ENCODE measurements around the gene HSF5.

HSF5 gene

GRCh38 chr17:58521680-58522079 is 33.5 kb upstream of the HSF5 start:
- 96% methylated on average over 10 of the region's 10 CpGs for WGBS
- Histone ChIP-seq H3K4me1 (ENCODE audit: control insufficient read depth, insufficient read depth, low read depth, low read length) (peaks cover 16% of the 10 kb centered on the region), H2AFZ (ENCODE audit: low read depth, low read length) (no peak overlapping the region), H3K9me3 (ENCODE audit: control insufficient read depth, low read length) (no peaks in the 10 kb centered on the region), H3K36me3 (ENCODE audit: control insufficient read depth in 1 of 2, insufficient read depth in 2 of 2, low read depth in 1 of 2, low read length in 2 of 2) (no peaks in the 10 kb centered on the region), H3K4me2 (ENCODE audit: low read length, poor library complexity, severe bottlenecking) (no peak overlapping the region), H3K4ac (ENCODE audit: low read depth in 1 of 2, low read length in 2 of 2) (peak overlapping the region in 1 of 2 experiments; percentile 37), H4K8ac (ENCODE audit: low read length) (no peak overlapping the region), H3K14ac (ENCODE audit: low read length in 2 of 2) (no peak overlapping the region), H3K18ac (ENCODE audit: low read depth in 1 of 2, low read length in 2 of 2) (no peak overlapping the region), H2BK5ac (ENCODE audit: low read depth, low read length, poor library complexity, severe bottlenecking) (no peak overlapping the region), H2AK5ac (ENCODE audit: low read length, severe bottlenecking) (no peak overlapping the region), H4K91ac (ENCODE audit: low read length) (no peak overlapping the region), H3K23ac (ENCODE audit: low read length in 2 of 2) (no peak overlapping the region), H3K79me1 (replicated peaks; ENCODE audit: low read length, poor library complexity, severe bottlenecking) (no peaks in the 10 kb centered on the region), H3K27me3 (ENCODE audit: control insufficient read depth in 1 of 2, insufficient read depth in 1 of 2, low read length in 2 of 2) (peaks cover 0 to 10% of the 10 kb centered on the region in 2 experiments), H3K4me3 (ENCODE audit: insufficient read depth in 1 of 2, low read depth in 1 of 2, low read length in 2 of 2) (no peak overlapping the region), H2BK12ac (ENCODE audit: low read length in 2 of 2) (no peak overlapping the region), H2BK120ac (ENCODE audit: low read depth, low read length) (no peak overlapping the region), H3K9ac (ENCODE audit: low read length) (no peak overlapping the region), H3K27ac (ENCODE audit: low read length, poor library complexity, severe bottlenecking) (no peak overlapping the region), H2BK15ac (ENCODE audit: low read depth, poor library complexity, severe bottlenecking) (no peak overlapping the region)
- DNase-seq, result no peak

- Histone ChIP-seq H4K91ac (ENCODE audit: low read length) (no peak overlapping the region), H2BK5ac (ENCODE audit: low read depth, low read length, poor library complexity, severe bottlenecking) (no peak overlapping the region), H3K4me3 (ENCODE audit: insufficient read depth in 1 of 2, low read depth in 1 of 2, low read length in 2 of 2) (no peak overlapping the region), H3K14ac (ENCODE audit: low read length in 2 of 2) (no peak overlapping the region), H2BK120ac (ENCODE audit: low read depth, low read length) (no peak overlapping the region), H3K4me1 (ENCODE audit: control insufficient read depth, insufficient read depth, low read depth, low read length) (peaks cover 14% of the 10 kb centered on the region), H2BK12ac (ENCODE audit: low read length in 2 of 2) (peak overlapping the region; percentile 20 to 51), H3K23ac (ENCODE audit: low read length in 2 of 2) (peak overlapping the region in 1 of 2 experiments; percentile 9), H3K9me3 (ENCODE audit: control insufficient read depth, low read length) (no peaks in the 10 kb centered on the region), H2AFZ (ENCODE audit: low read depth, low read length) (no peak overlapping the region), H2AK5ac (ENCODE audit: low read length, severe bottlenecking) (no peak overlapping the region), H2BK15ac (ENCODE audit: low read depth, poor library complexity, severe bottlenecking) (no peak overlapping the region), H3K27me3 (ENCODE audit: control insufficient read depth in 1 of 2, insufficient read depth in 1 of 2, low read length in 2 of 2) (peaks cover 0 to 10% of the 10 kb centered on the region in 2 experiments), H4K8ac (ENCODE audit: low read length) (no peak overlapping the region), H3K27ac (ENCODE audit: low read length, poor library complexity, severe bottlenecking) (no peak overlapping the region), H3K36me3 (ENCODE audit: control insufficient read depth in 1 of 2, insufficient read depth in 2 of 2, low read depth in 1 of 2, low read length in 2 of 2) (no peaks in the 10 kb centered on the region), H3K79me1 (replicated peaks; ENCODE audit: low read length, poor library complexity, severe bottlenecking) (no peaks in the 10 kb centered on the region), H3K9ac (ENCODE audit: low read length) (no peak overlapping the region), H3K4me2 (ENCODE audit: low read length, poor library complexity, severe bottlenecking) (no peak overlapping the region), H3K4ac (ENCODE audit: low read depth in 1 of 2, low read length in 2 of 2) (no peak overlapping the region), H3K18ac (ENCODE audit: low read depth in 1 of 2, low read length in 2 of 2) (no peak overlapping the region)
- peak; percentile 39 for DNase-seq
- WGBS, result 65% methylated on average over 14 of the region's 15 CpGs
These were observed 32.7 kb upstream of the HSF5 start for GRCh38 chr17:58520843-58521430.

GRCh38 chr17:58517928-58518609 is 29.9 kb upstream of the HSF5 start:
- peak overlapping the region; percentile 12 to 91 for H3K4ac ChIP-seq (ENCODE audit: low read depth in 1 of 2, low read length in 2 of 2)
- WGBS, result under 1% methylated on average over 39 of the region's 39 CpGs

DNA sequence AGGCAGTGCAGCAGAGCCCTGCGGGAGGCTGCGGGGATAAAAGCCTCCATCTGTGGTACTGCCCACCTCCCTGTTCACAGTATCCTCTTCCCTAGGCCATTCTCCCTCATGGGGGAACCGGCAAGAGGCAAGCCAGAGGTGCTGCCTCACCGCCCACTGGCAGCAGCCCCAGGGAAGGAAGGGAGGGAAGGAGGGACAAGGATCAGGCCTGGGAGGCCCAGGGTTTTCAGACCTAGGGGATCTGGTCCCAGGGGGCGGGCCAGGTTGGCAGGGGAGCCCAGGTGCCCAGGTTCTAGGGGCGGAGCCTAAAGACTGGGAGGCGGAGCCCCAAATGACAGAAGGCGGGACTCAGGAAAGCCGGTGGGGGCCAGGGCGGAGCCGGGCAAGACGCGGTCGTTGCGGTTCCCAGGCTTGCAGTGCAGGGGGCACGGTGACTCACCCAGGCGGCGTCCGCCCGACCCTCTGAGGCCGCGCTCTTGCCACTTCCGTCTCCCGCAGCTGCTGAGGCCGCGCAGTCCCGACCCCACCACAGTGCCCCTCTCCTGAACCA is 29.2 kb upstream of the HSF5 start:
- H2AK5ac ChIP-seq (ENCODE audit: low read length, severe bottlenecking), result no peak overlapping the region
- H3K23ac ChIP-seq (ENCODE audit: low read length in 2 of 2), result no peak overlapping the region
- H3K27ac ChIP-seq (ENCODE audit: low read length, poor library complexity, severe bottlenecking), result peak overlapping the region; percentile 63
- H4K8ac ChIP-seq (ENCODE audit: low read length), result peak overlapping the region; percentile 63
- peak overlapping the region; percentile 74 for H2BK120ac ChIP-seq (ENCODE audit: low read depth, low read length)
- H3K36me3 ChIP-seq (ENCODE audit: control insufficient read depth in 1 of 2, insufficient read depth in 2 of 2, low read depth in 1 of 2, low read length in 2 of 2), result peaks cover 1 to 2% of the 10 kb centered on the region in 2 experiments
- H2BK5ac ChIP-seq (ENCODE audit: low read depth, low read length, poor library complexity, severe bottlenecking), result no peak overlapping the region
- H3K4me3 ChIP-seq (ENCODE audit: insufficient read depth in 1 of 2, low read depth in 1 of 2, low read length in 2 of 2), result peak overlapping the region; percentile 61 to 93
- H3K4ac ChIP-seq (ENCODE audit: low read depth in 1 of 2, low read length in 2 of 2), result peak overlapping the region; percentile 4 to 55
- peak overlapping the region; percentile 77 for H2BK15ac ChIP-seq (ENCODE audit: low read depth, poor library complexity, severe bottlenecking)
- peak overlapping the region; percentile 30 for H4K91ac ChIP-seq (ENCODE audit: low read length)
- H3K4me1 ChIP-seq (ENCODE audit: control insufficient read depth, insufficient read depth, low read depth, low read length), result peaks cover 18% of the 10 kb centered on the region
- H2AFZ ChIP-seq (ENCODE audit: low read depth, low read length), result peak overlapping the region; percentile 79
- H3K18ac ChIP-seq (ENCODE audit: low read depth in 1 of 2, low read length in 2 of 2), result peak overlapping the region; percentile 54 to 69
- peak overlapping the region; percentile 71 for H3K4me2 ChIP-seq (ENCODE audit: low read length, poor library complexity, severe bottlenecking)
- peak overlapping the region; percentile 18 to 51 for H2BK12ac ChIP-seq (ENCODE audit: low read length in 2 of 2)
- DNase-seq, result no peak
- 2% methylated on average over 27 of the region's 27 CpGs for WGBS
- peaks cover 0 to 6% of the 10 kb centered on the region in 2 experiments for H3K27me3 ChIP-seq (ENCODE audit: control insufficient read depth in 1 of 2, insufficient read depth in 1 of 2, low read length in 2 of 2)
- H3K79me1 ChIP-seq (replicated peaks; ENCODE audit: low read length, poor library complexity, severe bottlenecking), result peaks cover 12% of the 10 kb centered on the region
- H3K14ac ChIP-seq (ENCODE audit: low read length in 2 of 2), result peak overlapping the region in 1 of 2 experiments; percentile 9
- H3K9me3 ChIP-seq (ENCODE audit: control insufficient read depth, low read length), result no peaks in the 10 kb centered on the region
- H3K9ac ChIP-seq (ENCODE audit: low read length), result peak overlapping the region; percentile 84

More at GRCh38 chr17:58517928-58518609, 29.9 kb upstream of the HSF5 start:
- Histone ChIP-seq H3K27me3 (ENCODE audit: control insufficient read depth in 1 of 2, insufficient read depth in 1 of 2, low read length in 2 of 2) (peaks cover 0 to 6% of the 10 kb centered on the region in 2 experiments), H3K9me3 (ENCODE audit: control insufficient read depth, low read length) (no peaks in the 10 kb centered on the region), H3K18ac (ENCODE audit: low read depth in 1 of 2, low read length in 2 of 2) (peak overlapping the region; percentile 85 to 89), H3K27ac (ENCODE audit: low read length, poor library complexity, severe bottlenecking) (peak overlapping the region; percentile 95), H2AFZ (ENCODE audit: low read depth, low read length) (peak overlapping the region; percentile 55), H3K36me3 (ENCODE audit: control insufficient read depth in 1 of 2, insufficient read depth in 2 of 2, low read depth in 1 of 2, low read length in 2 of 2) (no peaks in the 10 kb centered on the region), H3K4me3 (ENCODE audit: insufficient read depth in 1 of 2, low read depth in 1 of 2, low read length in 2 of 2) (peak overlapping the region; percentile 61 to 93), H2AK5ac (ENCODE audit: low read length, severe bottlenecking) (no peak overlapping the region), H3K4me1 (ENCODE audit: control insufficient read depth, insufficient read depth, low read depth, low read length) (peaks cover 18% of the 10 kb centered on the region), H3K4me2 (ENCODE audit: low read length, poor library complexity, severe bottlenecking) (peak overlapping the region; percentile 78), H3K14ac (ENCODE audit: low read length in 2 of 2) (no peak overlapping the region), H2BK5ac (ENCODE audit: low read depth, low read length, poor library complexity, severe bottlenecking) (no peak overlapping the region), H2BK15ac (ENCODE audit: low read depth, poor library complexity, severe bottlenecking) (no peak overlapping the region), H3K9ac (ENCODE audit: low read length) (peak overlapping the region; percentile 91), H2BK120ac (ENCODE audit: low read depth, low read length) (peak overlapping the region; percentile 58), H4K8ac (ENCODE audit: low read length) (peak overlapping the region; percentile 85), H3K79me1 (replicated peaks; ENCODE audit: low read length, poor library complexity, severe bottlenecking) (peaks cover 8% of the 10 kb centered on the region), H2BK12ac (ENCODE audit: low read length in 2 of 2) (peak overlapping the region in 1 of 2 experiments; percentile 72), H4K91ac (ENCODE audit: low read length) (peak overlapping the region; percentile 87), H3K23ac (ENCODE audit: low read length in 2 of 2) (no peak overlapping the region)
- peak; percentile 100 for DNase-seq
